ENCODE data around the gene TMEM238. TPM values are rescaled to one million over a fixed set of nuclear protein-coding genes. Genes with fewer than 3 reads are reported as not detected.

TMEM238 gene
- total and polyA plus RNA-seq, 10 of the 15 experiments (the other 5 are each of a cell fraction or from before 2014, with no cell fraction given) = 0.05 to 16.9 (median 0.58) TPM; not detected in 1

GRCh38 chr19:55368106-55368505 is 16.0 kb downstream of the TMEM238 start (continued):
- TF ChIP-seq ZBTB33 (IDR thresholded peaks at IDR 0.05) (no peak), SUZ12 (IDR thresholded peaks at IDR 0.05; ENCODE audit: unreplicated experiment) (no peak), NFYA (IDR thresholded peaks at IDR 0.05; ENCODE audit: borderline replicate concordance, low read depth, low read length) (no peak), PAX5 (IDR thresholded peaks at IDR 0.05; ENCODE audit: borderline replicate concordance, low read depth, low read length) (no peak), MEF2B (IDR thresholded peaks at IDR 0.05; ENCODE audit: partially characterized antibody, poor library complexity, severe bottlenecking) (no peak), E2F4 (IDR thresholded peaks at IDR 0.05; ENCODE audit: low read depth, low read length) (no peak), ZNF622 (IDR thresholded peaks at IDR 0.05) (no peak), HCFC1 (IDR thresholded peaks at IDR 0.05; ENCODE audit: low read length) (no peak)

- Histone ChIP-seq H3K4me2 (ENCODE audit: control insufficient read depth, insufficient read depth) (no peak overlapping the region), H3K27me3 (replicated peaks in 1 of 2; ENCODE audit: control insufficient read depth in 2 of 2, insufficient read depth in 2 of 2, low read length in 1 of 2) (peaks cover 3 to 10% of the 10 kb centered on the region in 2 experiments), H3K4me1 (ENCODE audit: control insufficient read depth, insufficient read depth, low read length) (no peaks in the 10 kb centered on the region), H3K27ac (ENCODE audit: control insufficient read depth, insufficient read depth) (no peak overlapping the region), H4K20me1 (ENCODE audit: control insufficient read depth, insufficient read depth) (no peaks in the 10 kb centered on the region), H2AFZ (ENCODE audit: control insufficient read depth, low read depth, low read length) (no peak overlapping the region), H3K36me3 (ENCODE audit: control insufficient read depth in 2 of 2, insufficient read depth in 2 of 2, low read length in 1 of 2) (no peaks in the 10 kb centered on the region), H3K79me2 (ENCODE audit: control insufficient read depth, insufficient read depth, low read length) (no peaks in the 10 kb centered on the region), H3K9ac (ENCODE audit: control insufficient read depth, insufficient read depth, low read length) (no peak overlapping the region), H3K9me3 (replicated peaks; ENCODE audit: control insufficient read depth, insufficient read depth, low read length) (no peaks in the 10 kb centered on the region), H3K4me3 (no peak overlapping the region)
- RAD21 ChIA-PET (ENCODE audit: unreplicated experiment) = no interaction called here
- in situ Hi-C loops (cut with MboI) (no loop called here), intact Hi-C loops (cut with micrococcal nuclease; ENCODE audit: unreplicated experiment) (no loop called here)
- SMC1A ChIA-PET (ENCODE audit: uncharacterized antibody, unreplicated experiment) = no interaction called here
- 61% methylated on average over 3 of the region's 3 CpGs for WGBS (ENCODE audit: insufficient coverage, insufficient replicate concordance, low lambda C conversion rate, missing lambda C conversion rate)
- CTCF ChIA-PET = interaction anchor here (1.3 kb wide), 1 partner anchor 137 kb away, joined by 3 read pairs; no protein-coding TSS in a partner anchor
- POLR2A ChIA-PET = interaction anchor here (0.6 kb wide), 1 partner anchor 29 kb away, joined by 3 read pairs; no protein-coding TSS in a partner anchor
- DNase-seq (ENCODE audit: low read depth, low spot score) (no peak), FAIRE-seq (no peak), ATAC-seq (no peak)
- no TSS peak for BruUV-seq (replicated peaks)
- TF ChIP-seq MXI1 (IDR thresholded peaks at IDR 0.05; ENCODE audit: low read depth, low read length) (no peak), SPI1 (IDR thresholded peaks at IDR 0.05; ENCODE audit: borderline replicate concordance, insufficient read depth, low read depth, low read length) (no peak), POLR2AphosphoS5 (IDR thresholded peaks at IDR 0.05; ENCODE audit: low read length) (no peak), IKZF2 (IDR thresholded peaks at IDR 0.05) (no peak), GABPA (IDR thresholded peaks at IDR 0.05; ENCODE audit: low read depth) (no peak), POLR2A (IDR thresholded peaks at IDR 0.05; ENCODE audit: low read depth, low read length) (no peak), SMAD1 (IDR thresholded peaks at IDR 0.05; ENCODE audit: low read depth, partially characterized antibody) (no peak), ZNF217 (IDR thresholded peaks at IDR 0.05) (no peak), MTA2 (IDR thresholded peaks at IDR 0.05; ENCODE audit: low read depth) (no peak), ZNF24 (IDR thresholded peaks at IDR 0.05) (no peak), RELA (IDR thresholded peaks at IDR 0.05; ENCODE audit: borderline replicate concordance, partially characterized antibody) (no peak), TCF12 (IDR thresholded peaks at IDR 0.05; ENCODE audit: low read depth, low read length) (no peak), JUND (IDR thresholded peaks at IDR 0.05; ENCODE audit: low read depth, low read length) (no peak)
These were observed 17.3 kb downstream of the TMEM238 start for GRCh38 chr19:55366790-55367189.
